Stimulated activated CD8-positive, alpha-beta memory T cell treated with anti-CD3 and anti-CD28 coated beads, Interleukin-7, amount 100 ng/mL, for 24 hours (primary cell): ENCODE measurements around the gene B3GNT7.
"Not testable (repeated sequence)": the region's sequence is repeated elsewhere in the genome, so short reads cannot be mapped to it uniquely, and the experiment has no call there.

ENCODE experiments used
- DNase-seq: peaks from one replicate; pipeline ENCODE4 v3.0.0-alpha.2; 2020; ENCODE audit warnings: low read depth

Gene B3GNT7

DNA sequence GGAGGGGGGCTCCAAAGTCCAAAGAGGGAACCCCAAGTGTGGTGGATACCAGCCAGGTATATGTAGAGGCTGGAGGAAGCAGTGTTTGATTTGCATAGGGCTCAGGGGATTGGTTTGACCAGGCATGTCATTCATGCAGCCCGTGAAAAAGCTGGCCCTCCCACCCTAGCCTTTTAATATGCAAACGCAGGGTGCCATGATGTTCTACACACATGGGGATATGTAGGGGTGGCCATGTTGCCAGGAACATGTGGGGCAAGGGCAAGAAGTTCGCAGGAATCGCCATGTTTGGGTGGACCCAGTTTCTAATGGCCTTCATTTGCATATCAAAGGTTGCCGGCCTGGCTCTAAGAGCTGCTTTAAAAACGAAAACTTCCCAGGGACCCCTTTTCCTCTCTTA lies 33.6 kb downstream of the B3GNT7 start:
- no peak for DNase-seq

DNA sequence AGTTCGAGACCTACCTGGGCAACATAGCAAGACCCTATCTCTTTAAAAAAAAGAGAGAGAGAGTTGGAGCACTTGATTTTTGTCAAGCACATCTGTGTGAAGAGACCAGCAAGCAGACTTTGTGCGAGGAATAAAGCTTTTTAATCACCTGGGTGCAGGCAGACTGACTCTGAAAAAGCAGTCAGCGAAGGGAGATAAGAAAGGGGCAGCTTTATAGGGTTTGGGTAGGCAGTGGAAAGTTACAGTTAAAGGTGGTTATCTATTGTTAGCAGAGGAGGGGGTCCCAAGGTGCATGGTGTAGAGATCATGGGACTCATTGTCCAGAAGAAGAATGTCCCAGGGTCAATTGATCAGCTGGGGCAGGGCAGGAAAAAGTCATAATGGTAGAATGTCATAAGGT lies 34.4 kb downstream of the B3GNT7 start:
- no peak for DNase-seq

DNA sequence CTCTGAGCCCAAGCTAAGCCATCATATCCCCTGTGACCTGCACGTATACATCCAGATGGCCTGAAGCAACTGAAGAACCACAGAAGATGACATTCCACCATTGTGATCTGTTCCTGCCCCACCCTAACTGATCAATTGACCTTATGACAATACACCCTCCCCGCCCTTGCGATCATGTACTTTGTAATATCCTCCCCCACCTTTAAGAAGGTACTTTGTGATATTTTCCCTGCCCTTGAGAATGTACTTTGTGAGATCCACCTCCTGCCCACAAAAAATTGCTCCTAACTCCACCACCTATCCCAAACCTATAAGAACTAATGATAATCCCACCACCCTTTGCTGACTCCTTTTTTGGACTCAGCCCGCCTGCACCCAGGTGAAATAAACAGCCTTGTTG lies 34.9 kb downstream of the B3GNT7 start:
- not testable (repeated sequence) for DNase-seq

DNA sequence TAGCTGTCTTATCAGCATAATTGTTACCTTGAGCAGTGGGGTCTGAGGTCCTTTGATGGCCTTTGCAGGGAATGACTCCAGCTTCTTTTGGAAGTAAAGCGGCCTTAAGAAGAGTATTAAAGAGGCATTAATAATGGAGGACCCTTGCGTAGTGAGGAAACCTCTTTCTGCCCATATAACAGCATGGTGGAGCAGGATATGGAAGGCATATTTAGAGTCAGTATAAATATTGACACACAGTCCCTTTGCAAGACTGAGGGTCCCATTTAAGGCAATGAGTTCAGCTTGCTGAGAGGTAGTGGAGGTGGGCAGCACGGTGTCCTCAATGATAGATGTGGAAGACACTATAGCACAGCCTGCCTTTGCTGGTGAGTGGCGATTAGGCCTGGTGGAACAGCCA lies 36.1 kb downstream of the B3GNT7 start:
- no peak for DNase-seq

DNA sequence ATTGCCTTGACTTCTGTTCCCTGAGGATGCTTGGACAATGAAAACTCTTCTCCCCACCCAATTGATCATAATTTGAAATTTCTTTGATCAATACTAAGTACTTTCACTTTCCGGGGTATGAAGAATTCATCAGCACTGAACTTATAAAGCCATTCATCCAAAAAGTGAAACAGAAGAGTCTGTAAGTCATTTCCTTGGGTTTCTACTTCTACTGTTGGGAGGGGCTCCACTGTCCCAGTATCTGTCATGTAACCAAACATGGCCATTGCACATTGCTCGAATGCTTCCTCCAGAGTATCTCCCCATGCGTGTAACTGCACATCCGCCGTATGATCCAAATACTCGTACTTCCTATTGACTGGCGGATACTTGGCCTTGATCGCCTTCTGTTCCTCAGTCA lies 38.5 kb downstream of the B3GNT7 start:
- DNase-seq, result no peak

DNA sequence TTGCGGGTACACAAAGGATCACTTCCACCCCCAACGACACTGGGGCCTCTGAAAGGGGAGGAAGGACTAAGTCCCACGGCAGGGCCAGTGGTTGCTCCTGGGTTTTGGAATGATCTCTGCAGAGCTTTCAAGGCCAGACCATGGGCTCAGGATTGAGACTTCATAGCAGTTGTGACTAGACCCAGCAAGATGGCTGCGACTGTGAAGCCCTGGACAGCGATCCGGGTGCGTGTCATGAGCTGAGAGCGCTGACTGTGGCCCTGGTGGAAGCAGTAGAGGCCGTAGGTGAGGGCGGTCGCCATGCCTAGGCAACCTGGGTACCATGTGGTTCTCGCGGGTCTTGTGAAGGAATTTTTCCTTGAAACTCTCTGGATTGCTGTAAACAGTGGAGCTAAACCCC lies 41.4 kb downstream of the B3GNT7 start:
- no peak for DNase-seq

DNA sequence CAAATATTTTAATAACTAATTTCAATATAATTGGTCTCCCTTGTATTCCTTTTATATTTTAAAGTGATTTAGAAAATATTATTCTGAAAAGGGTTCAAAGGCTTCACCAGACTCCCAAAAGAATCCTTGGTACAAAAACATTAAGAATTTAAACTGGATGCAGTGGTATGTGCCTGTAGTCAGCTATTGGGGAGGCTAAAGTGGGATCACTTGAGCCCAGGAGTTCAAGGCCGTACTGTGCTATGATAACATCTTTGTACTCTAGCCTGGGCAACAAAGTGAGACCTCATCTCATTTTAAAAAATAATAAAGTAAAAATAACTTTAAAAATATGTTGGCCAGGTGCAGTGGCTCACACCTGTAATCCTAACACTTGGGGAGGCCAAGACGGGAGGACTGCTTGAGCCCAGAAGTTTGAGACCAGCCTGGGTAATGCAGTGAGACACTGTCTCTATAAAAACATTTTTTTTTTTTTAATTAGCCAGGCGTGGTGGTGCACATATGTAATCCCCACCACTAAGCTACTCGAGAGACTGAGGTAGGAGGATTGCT lies 54.1 kb downstream of the B3GNT7 start:
- no peak for DNase-seq

DNA sequence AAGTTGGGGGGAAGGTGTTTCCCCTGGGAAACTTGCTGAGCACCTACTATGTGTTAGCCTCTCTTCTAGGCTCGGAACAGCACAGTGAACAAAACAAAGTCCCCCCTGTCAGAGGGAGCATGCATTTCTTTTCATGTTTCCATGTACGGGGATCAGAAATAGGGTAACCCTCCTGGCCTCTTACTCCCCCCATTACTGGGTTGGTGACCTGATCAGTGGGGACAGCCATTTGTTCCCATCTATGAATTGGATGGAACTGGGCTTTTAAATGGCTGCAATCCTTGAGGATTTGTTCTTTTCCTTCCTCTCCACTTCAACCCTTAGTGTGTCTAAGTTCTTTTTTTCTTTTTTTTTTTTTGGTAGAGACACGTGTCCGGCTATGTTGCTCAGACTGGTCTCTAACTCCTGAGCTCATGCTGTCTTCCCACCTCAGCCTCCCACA lies 55.1 kb downstream of the B3GNT7 start:
- DNase-seq, result no peak
